Naive thymus-derived CD4-positive, alpha-beta T cell (primary cell): Measurements from ENCODE around the gene IRF5. TPM values are rescaled to one million over a fixed set of nuclear protein-coding genes. Genes with fewer than 3 reads are reported as not detected.

Experiments used
- ATAC-seq: fragments of 150-1000 bp; cut with Tn5 transposase; 2 replicates; pipeline ENCODE4 v1.10.0; 2021; ENCODE audit warnings: mild to moderate bottlenecking, moderate library complexity
- CTCF ChIA-PET: fragments of 350-600 bp; sonication (Branson Sonifier 250); formaldehyde crosslinking; loops from one replicate; lab custom pipeline; 2021; ENCODE audit warnings: antibody characterized with exemption; lab: Charles Lee
- POLR2A ChIA-PET: fragments of 350-600 bp; sonication (Branson Sonifier 250); formaldehyde crosslinking; loops from one replicate; lab custom pipeline; 2021; ENCODE audit warnings: antibody characterized with exemption, inconsistent platforms; lab: Charles Lee
- DNase-seq, 9 donors: peaks; one replicate each; pipeline versions ENCODE4 v3.0.0 to v3.0.0-alpha.2; 2020 to 2022; ENCODE audit warnings: mixed read lengths in 1 of 9
- H3K27ac ChIP-seq: one replicate; pipeline ENCODE4 v1.7.0; 2013; ENCODE audit warnings: mild to moderate bottlenecking, low read depth, low read length, moderate library complexity
- H3K27me3 ChIP-seq, 2 donors: one replicate each; pipeline ENCODE4 v1.7.0; 2013; ENCODE audit warnings: low read length in 2 of 2, mild to moderate bottlenecking in 2 of 2, moderate library complexity in 2 of 2; ENCODE audit not compliant: control insufficient read depth in 2 of 2, insufficient read depth in 2 of 2
- H3K36me3 ChIP-seq, 3 experiments: 1 replicate in 2 of 3; 2 replicates in 1 of 3; pipeline ENCODE4 v1.7.0; 2013; ENCODE audit warnings: low read length in 3 of 3, mild to moderate bottlenecking in 3 of 3, moderate library complexity in 1 of 3; ENCODE audit not compliant: insufficient read depth in 3 of 3, control insufficient read depth in 2 of 3
- H3K4me1 ChIP-seq, 2 donors: one replicate each; pipeline ENCODE4 v1.7.0; 2013; ENCODE audit warnings: low read length in 2 of 2, mild to moderate bottlenecking in 2 of 2, moderate library complexity in 1 of 2; ENCODE audit not compliant: control insufficient read depth in 2 of 2, insufficient read depth in 2 of 2
- H3K4me3 ChIP-seq: 2 replicates; pipeline ENCODE4 v1.7.0; 2013; ENCODE audit warnings: mild to moderate bottlenecking, low read length
- H3K9me3 ChIP-seq, 3 experiments: 1 replicate in 2 of 3; 2 replicates in 1 of 3; pipeline ENCODE4 v1.7.0; 2013; ENCODE audit warnings: low read length in 3 of 3; ENCODE audit not compliant: control insufficient read depth in 2 of 3
- H3K27ac Mint-ChIP-seq, 9 donors: one replicate each; pipeline ENCODE4 v1.8.0; 2020 to 2022; ENCODE audit warnings: mixed read lengths in 9 of 9, mild to moderate bottlenecking in 8 of 9, moderate library complexity in 5 of 9, inconsistent platforms in 2 of 9
- H3K27me3 Mint-ChIP-seq, 5 donors: one replicate each; pipeline ENCODE4 v1.8.0; 2021 to 2022; ENCODE audit warnings: mixed read lengths in 5 of 5, mild to moderate bottlenecking in 1 of 5
- H3K36me3 Mint-ChIP-seq, 5 donors: one replicate each; pipeline ENCODE4 v1.8.0; 2020 to 2022; ENCODE audit warnings: mixed read lengths in 5 of 5, mild to moderate bottlenecking in 3 of 5, inconsistent platforms in 1 of 5
- H3K4me1 Mint-ChIP-seq, 7 donors: one replicate each; pipeline ENCODE4 v1.8.0; 2020 to 2022; ENCODE audit warnings: mixed read lengths in 7 of 7, mild to moderate bottlenecking in 3 of 7, inconsistent platforms in 1 of 7
- H3K4me3 Mint-ChIP-seq, 10 donors: one replicate each; pipeline ENCODE4 v1.8.0; 2020 to 2022; ENCODE audit warnings: mild to moderate bottlenecking in 10 of 10, mixed read lengths in 10 of 10, moderate library complexity in 6 of 10, inconsistent platforms in 2 of 10
- H3K9me3 Mint-ChIP-seq, 11 donors: one replicate each; pipeline ENCODE4 v1.8.0; 2020 to 2022; ENCODE audit warnings: mixed read lengths in 11 of 11, mild to moderate bottlenecking in 4 of 11, inconsistent platforms in 1 of 11, moderate library complexity in 1 of 11
- intact Hi-C, 2 donors: fragments of 100-400 bp; cut with micrococcal nuclease; formaldehyde crosslinking; loops; one replicate each; pipeline ENCODE4 v1.15.1; 2023
- polyA plus RNA-seq, 2 donors: library from polyadenylated mRNA; unstranded; fragments of 300-500 nt; fragmentation: Illumina TruSeq; gene quantifications; one replicate each; pipeline ENCODE4 v1.2.3, GENCODE V29; 2021
- total RNA-seq, 6 experiments: library from RNA in 5 of 6; stranded (reverse) in 5 of 6; gene quantifications; 1 replicate in 5 of 6; 2 replicates in 1 of 6; pipeline ENCODE4 v1.2.3 and lab custom pipeline; 2021 to 2026

The IRF5 gene
- total and polyA plus RNA-seq, 7 experiments from 2014 or later = 0.38 to 33.2 (median 2.8) TPM

DNA sequence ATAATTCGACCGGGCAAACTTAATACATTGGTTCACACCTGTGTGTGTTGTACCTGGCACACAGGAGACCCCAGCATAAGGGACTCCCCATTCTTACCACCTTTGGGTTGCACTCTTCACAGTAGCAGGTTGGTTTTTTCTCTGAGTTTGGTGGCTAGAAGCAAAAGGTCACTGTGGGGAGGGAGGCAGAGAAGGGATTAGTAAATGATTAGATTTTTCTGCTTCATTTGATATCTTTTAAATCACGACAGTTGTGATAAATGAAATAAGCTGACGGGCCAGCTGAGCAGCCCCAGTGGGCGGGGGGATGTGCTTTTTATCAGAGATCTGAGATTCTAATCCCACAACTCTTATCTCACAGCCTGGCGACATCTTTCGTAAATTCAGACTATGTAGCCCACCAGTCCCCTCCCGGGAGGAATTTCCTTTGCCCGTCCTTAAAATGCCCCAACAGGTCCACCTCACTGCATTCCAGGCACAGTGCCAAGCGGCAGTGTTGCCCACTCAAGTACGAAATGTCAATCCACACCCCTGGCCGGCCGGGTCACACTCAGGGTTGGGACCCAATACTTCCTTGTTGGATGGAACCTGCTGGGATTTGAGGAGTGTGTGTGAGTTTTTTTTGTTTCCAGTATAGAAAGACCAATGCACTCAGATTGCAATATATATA lies 16.7 kb upstream of the IRF5 start:
- Histone ChIP-seq H3K36me3 (no peaks in the 10 kb centered on the region), H3K9me3 (no peaks in the 10 kb centered on the region), H3K4me1 (no peaks in the 10 kb centered on the region), H3K27ac (no peak overlapping the region), H3K27me3 (no peaks in the 10 kb centered on the region), H3K4me3 (no peak overlapping the region)
- POLR2A ChIA-PET = no interaction called here
- Mint-ChIP-seq H3K27me3 (peaks cover 23 to 64% (median 25%) of the 10 kb centered on the region in 5 donors), H3K36me3 (no peaks in the 10 kb centered on the region), H3K4me3 (no peak overlapping the region), H3K9me3 (no peaks in the 10 kb centered on the region), H3K4me1 (no peaks in the 10 kb centered on the region), H3K27ac (no peak overlapping the region)
- ATAC-seq (no peak), DNase-seq (no peak)
- intact Hi-C loops = no loop called here
- CTCF ChIA-PET = no interaction called here

- Mint-ChIP-seq H3K36me3 (no peaks in the 10 kb centered on the region), H3K9me3 (no peaks in the 10 kb centered on the region), H3K27me3 (peaks cover 18 to 60% (median 20%) of the 10 kb centered on the region in 5 donors), H3K4me3 (no peak overlapping the region), H3K27ac (no peak overlapping the region), H3K4me1 (no peaks in the 10 kb centered on the region)
- Histone ChIP-seq H3K9me3 (no peaks in the 10 kb centered on the region), H3K4me1 (no peaks in the 10 kb centered on the region), H3K27ac (no peak overlapping the region), H3K4me3 (no peak overlapping the region), H3K36me3 (no peaks in the 10 kb centered on the region), H3K27me3 (no peaks in the 10 kb centered on the region)
- ChIA-PET CTCF (no interaction called here), POLR2A (no interaction called here)
- intact Hi-C loops = no loop called here
- DNase-seq (no peak), ATAC-seq (no peak)
Observed at GRCh38 chr7:128921866-128922440, 15.8 kb upstream of the IRF5 start.

DNA sequence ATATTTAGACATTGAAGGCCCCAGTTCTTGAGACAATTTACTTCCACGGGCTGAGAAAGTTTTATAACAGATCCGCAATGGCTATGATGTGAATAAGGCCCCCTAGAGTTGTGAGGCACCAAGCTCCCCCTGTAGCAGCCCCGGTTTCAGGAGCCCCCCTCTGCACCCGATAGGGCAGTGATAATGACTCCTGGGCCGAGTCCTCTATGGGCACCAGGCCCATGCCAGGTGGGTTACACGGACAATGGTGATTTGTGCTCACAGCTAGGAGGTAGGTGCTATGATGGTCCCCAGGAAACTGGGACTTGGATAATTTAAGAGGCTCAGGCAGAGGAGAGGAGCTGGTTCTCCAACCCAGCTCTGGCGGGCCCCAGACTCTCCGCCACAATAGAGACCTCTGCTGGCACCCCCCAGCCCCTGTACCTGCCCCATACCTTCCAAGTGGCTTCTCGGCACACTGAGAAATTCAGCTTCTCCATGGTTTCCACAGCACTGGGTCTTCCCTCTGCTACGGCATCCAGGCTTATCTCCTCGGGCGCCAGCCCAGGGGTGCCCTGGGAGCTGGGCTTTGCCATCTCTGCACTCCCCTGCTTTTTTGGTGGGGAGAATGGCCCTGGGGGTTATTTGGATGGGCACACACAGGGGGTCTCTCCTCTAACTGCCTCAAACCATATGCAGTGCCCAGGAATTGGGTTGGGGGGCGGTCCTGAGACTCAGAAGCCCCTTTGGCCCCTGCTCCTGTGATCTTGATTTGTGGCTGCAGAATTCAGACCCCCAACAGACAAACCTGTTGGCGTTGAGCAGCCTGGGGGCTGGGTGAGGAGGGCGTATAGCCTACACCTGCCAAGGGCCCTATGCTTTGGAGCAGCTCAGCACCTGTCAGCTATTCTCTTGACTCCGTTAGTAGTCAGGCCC lies 15.0 kb upstream of the IRF5 start:
- Histone ChIP-seq H3K9me3 (no peaks in the 10 kb centered on the region), H3K36me3 (no peaks in the 10 kb centered on the region), H3K27ac (no peak overlapping the region), H3K27me3 (no peaks in the 10 kb centered on the region), H3K4me1 (no peaks in the 10 kb centered on the region), H3K4me3 (no peak overlapping the region)
- ChIA-PET POLR2A (no interaction called here), CTCF (no interaction called here)
- no peaks in the 10 kb centered on the region for H3K9me3 Mint-ChIP-seq
- no peak overlapping the region for H3K4me3 Mint-ChIP-seq
- H3K36me3 Mint-ChIP-seq = no peaks in the 10 kb centered on the region
- DNase-seq = no peak
- H3K27me3 Mint-ChIP-seq = peaks cover 13 to 53% (median 15%) of the 10 kb centered on the region in 5 donors
- no peak overlapping the region for H3K27ac Mint-ChIP-seq
- H3K4me1 Mint-ChIP-seq = no peaks in the 10 kb centered on the region
- no peak for ATAC-seq
- intact Hi-C loops = no loop called here

DNA sequence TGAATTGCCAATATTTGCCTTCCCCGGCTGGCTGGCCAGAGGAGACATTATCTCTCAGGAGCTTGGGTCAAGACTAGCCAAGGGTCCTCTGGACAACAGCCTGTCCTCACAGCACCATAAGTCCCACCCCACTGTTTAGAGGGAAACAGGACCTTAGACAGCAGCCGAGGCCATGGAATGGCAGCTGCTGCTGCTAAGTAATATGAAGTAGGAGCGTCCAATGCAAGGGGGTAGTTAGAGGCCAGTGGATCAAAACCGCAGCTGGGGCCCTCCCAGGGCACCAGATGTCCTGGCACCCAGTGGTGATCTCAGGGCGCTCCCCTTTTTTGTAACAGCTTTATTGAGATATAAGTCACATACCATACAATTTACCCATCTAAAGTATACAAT lies 14.3 kb upstream of the IRF5 start:
- H3K36me3 Mint-ChIP-seq = peaks cover 0 to 3% (median 0%) of the 10 kb centered on the region in 5 donors
- H3K4me3 Mint-ChIP-seq = no peak overlapping the region
- no peaks in the 10 kb centered on the region for H3K9me3 ChIP-seq
- H3K4me1 ChIP-seq = no peaks in the 10 kb centered on the region
- H3K27ac ChIP-seq = no peak overlapping the region
- intact Hi-C loops = no loop called here
- H3K9me3 Mint-ChIP-seq = no peaks in the 10 kb centered on the region
- no peaks in the 10 kb centered on the region for H3K36me3 ChIP-seq
- ChIA-PET CTCF (no interaction called here), POLR2A (no interaction called here)
- H3K4me3 ChIP-seq = no peak overlapping the region
- no peak for ATAC-seq
- H3K4me1 Mint-ChIP-seq = no peaks in the 10 kb centered on the region
- no peak overlapping the region for H3K27ac Mint-ChIP-seq
- H3K27me3 ChIP-seq = no peaks in the 10 kb centered on the region
- no peak for DNase-seq
- peaks cover 8 to 46% (median 10%) of the 10 kb centered on the region in 5 donors for H3K27me3 Mint-ChIP-seq

- Mint-ChIP-seq H3K27me3 (peaks cover 0 to 33% (median 8%) of the 10 kb centered on the region in 5 donors), H3K4me3 (no peak overlapping the region), H3K4me1 (no peaks in the 10 kb centered on the region), H3K27ac (no peak overlapping the region), H3K36me3 (peaks cover 0 to 3% (median 0%) of the 10 kb centered on the region in 5 donors), H3K9me3 (no peaks in the 10 kb centered on the region)
- no peak overlapping the region for H3K4me3 ChIP-seq
- no peak for ATAC-seq
- no peaks in the 10 kb centered on the region for H3K9me3 ChIP-seq
- CTCF ChIA-PET = no interaction called here
- DNase-seq = no peak
- POLR2A ChIA-PET = no interaction called here
- no peaks in the 10 kb centered on the region for H3K27me3 ChIP-seq
- H3K4me1 ChIP-seq = no peaks in the 10 kb centered on the region
- H3K36me3 ChIP-seq = no peaks in the 10 kb centered on the region
- no peak overlapping the region for H3K27ac ChIP-seq
- intact Hi-C loops = no loop called here
Observed at GRCh38 chr7:128924707-128925588, 12.8 kb upstream of the IRF5 start.

- H3K36me3 ChIP-seq = no peaks in the 10 kb centered on the region
Observed at GRCh38 chr7:128928159-128928813, 9.4 kb upstream of the IRF5 start.

More at GRCh38 chr7:128928159-128928813, 9.4 kb upstream of the IRF5 start:
- ChIA-PET POLR2A (no interaction called here), CTCF (no interaction called here)
- intact Hi-C loops = no loop called here
- Mint-ChIP-seq H3K36me3 (peaks cover 0 to 3% (median 0%) of the 10 kb centered on the region in 5 donors), H3K9me3 (no peaks in the 10 kb centered on the region), H3K4me3 (no peak overlapping the region), H3K27ac (peak overlapping the region in 1 of 9 donors; percentile 21), H3K4me1 (peaks cover 3 to 13% (median 6%) of the 10 kb centered on the region in 7 donors), H3K27me3 (peaks cover 0 to 15% (median 7%) of the 10 kb centered on the region in 5 donors)
- DNase-seq = no peak
- Histone ChIP-seq H3K4me3 (no peak overlapping the region), H3K27ac (no peak overlapping the region), H3K27me3 (no peaks in the 10 kb centered on the region), H3K4me1 (peaks cover 8 to 9% of the 10 kb centered on the region in 2 donors), H3K9me3 (no peaks in the 10 kb centered on the region)
- no peak for ATAC-seq
